IPS DF 19.7 (cell line): ENCODE results near the gene DICER1.

Experiments used
- DNase-seq: peaks from one replicate; pipeline ENCODE4 v3.0.0-alpha.2; 2013; ENCODE audit warnings: low read depth, low spot score

Gene DICER1

GRCh38 chr14:95039259-95039992, 117.9 kb downstream of the DICER1 start:
- DNase-seq = no peak

GRCh38 chr14:95038521-95039250, 118.6 kb downstream of the DICER1 start:
- no peak for DNase-seq

GRCh38 chr14:95037273-95037672, 120.1 kb downstream of the DICER1 start:
- no peak for DNase-seq
